Central memory CD8-positive, alpha-beta T cell (primary cell): ENCODE data around the gene DAPK1.

ENCODE experiments used
- ATAC-seq: fragments of 150-1000 bp; cut with Tn5 transposase; replicated peaks from 2 replicates; pipeline ENCODE4 v1.10.0; 2022; ENCODE audit warnings: mild to moderate bottlenecking, moderate FRiP score, moderate number of reproducible peaks; ENCODE audit not compliant: poor library complexity, severe bottlenecking; ENCODE audit errors: extremely low read depth
- DNase-seq, 2 donors: peaks; one replicate each; pipeline ENCODE4 v3.0.0; 2021; ENCODE audit warnings: low spot score in 2 of 2
- H3K27ac Mint-ChIP-seq: one replicate; pipeline ENCODE4 v1.8.0; 2022; ENCODE audit warnings: low read depth, mild to moderate bottlenecking, moderate library complexity, mixed read lengths
- H3K27me3 Mint-ChIP-seq: one replicate; pipeline ENCODE4 v1.8.0; 2022; ENCODE audit warnings: mixed read lengths
- H3K36me3 Mint-ChIP-seq: one replicate; pipeline ENCODE4 v1.8.0; 2022; ENCODE audit warnings: mild to moderate bottlenecking, moderate library complexity, mixed read lengths; ENCODE audit not compliant: insufficient read depth
- H3K4me1 Mint-ChIP-seq: one replicate; pipeline ENCODE4 v1.8.0; 2022; ENCODE audit warnings: mixed read lengths
- H3K4me3 Mint-ChIP-seq: one replicate; pipeline ENCODE4 v1.8.0; 2022; ENCODE audit warnings: mild to moderate bottlenecking, moderate library complexity, mixed read lengths
- H3K9me3 Mint-ChIP-seq: one replicate; pipeline ENCODE4 v1.8.0; 2022; ENCODE audit warnings: mixed read lengths

DAPK1 gene

DNA sequence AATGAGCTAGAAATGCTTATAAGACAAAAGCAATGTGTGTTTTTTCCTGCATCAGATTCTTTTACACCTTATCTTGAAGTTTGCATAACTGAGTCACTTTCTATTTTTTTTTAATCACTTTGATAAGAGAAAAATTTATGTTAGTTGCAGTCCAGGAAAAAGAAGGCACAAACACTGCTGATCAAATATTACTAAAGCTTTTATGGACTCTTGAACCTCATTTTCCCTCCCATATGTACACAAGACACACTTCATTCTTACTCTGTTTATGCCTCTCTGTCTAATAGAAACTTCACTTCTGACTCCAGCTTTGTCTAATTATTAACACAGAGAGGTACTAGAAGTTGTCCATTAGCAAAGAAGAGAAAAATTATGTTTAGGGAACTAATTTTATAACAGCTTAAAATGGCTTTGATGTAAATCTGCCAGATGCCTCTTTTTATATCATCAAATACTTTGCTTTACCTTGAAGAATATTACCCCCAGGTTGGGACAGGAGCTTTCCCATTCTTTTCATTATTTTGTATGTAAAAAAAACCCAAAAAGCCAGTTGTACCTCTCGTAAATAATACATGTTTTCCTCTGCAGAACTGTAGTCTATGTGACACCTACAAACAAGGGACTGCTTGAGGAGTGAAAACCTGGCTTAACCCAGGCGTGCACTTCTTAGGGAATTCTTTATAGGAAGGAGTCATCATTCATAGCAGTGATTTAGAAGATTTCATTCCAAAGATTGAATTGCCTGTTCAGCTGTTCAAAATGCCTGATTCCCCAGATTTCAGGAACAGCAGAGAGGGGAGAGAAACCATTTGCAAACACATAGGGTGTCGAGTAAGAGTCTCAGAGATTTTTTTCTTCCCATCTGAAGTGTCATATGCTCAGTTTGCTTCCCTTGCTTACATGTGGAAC is 72.6 kb downstream of the DAPK1 start:
- no peaks in the 10 kb centered on the region for H3K4me1 Mint-ChIP-seq
- ATAC-seq (no peak), DNase-seq (no peak)
- H3K27ac Mint-ChIP-seq: no peak overlapping the region
- H3K9me3 Mint-ChIP-seq: no peaks in the 10 kb centered on the region
- peaks cover 21% of the 10 kb centered on the region for H3K27me3 Mint-ChIP-seq
- H3K36me3 Mint-ChIP-seq: peaks cover 2% of the 10 kb centered on the region
- no peak overlapping the region for H3K4me3 Mint-ChIP-seq

DNA sequence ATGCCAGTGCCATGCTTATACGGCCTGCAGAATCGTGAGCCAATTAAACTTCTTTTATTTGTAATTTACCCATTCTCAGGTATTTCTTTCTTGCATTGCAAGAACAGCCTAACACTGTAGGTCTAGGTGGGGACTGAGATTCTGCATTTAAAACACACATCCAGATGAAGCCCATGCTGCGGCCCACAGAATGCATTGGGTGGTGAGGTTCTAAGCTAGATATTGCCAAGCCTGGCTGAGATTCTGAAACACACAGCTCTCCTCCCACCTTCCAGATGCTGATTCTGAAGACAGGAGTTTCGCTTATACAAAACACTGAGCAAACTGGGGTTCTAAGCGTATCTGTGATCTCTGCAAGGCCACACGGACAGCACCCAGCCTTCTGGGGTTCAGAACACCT is 75.1 kb downstream of the DAPK1 start:
- no peak for ATAC-seq
- no peak for DNase-seq
- H3K27me3 Mint-ChIP-seq: peaks cover 9% of the 10 kb centered on the region
- no peak overlapping the region for H3K27ac Mint-ChIP-seq
- peaks cover 2% of the 10 kb centered on the region for H3K36me3 Mint-ChIP-seq
- H3K4me3 Mint-ChIP-seq: no peak overlapping the region
- H3K9me3 Mint-ChIP-seq: no peaks in the 10 kb centered on the region
- no peaks in the 10 kb centered on the region for H3K4me1 Mint-ChIP-seq

DNA sequence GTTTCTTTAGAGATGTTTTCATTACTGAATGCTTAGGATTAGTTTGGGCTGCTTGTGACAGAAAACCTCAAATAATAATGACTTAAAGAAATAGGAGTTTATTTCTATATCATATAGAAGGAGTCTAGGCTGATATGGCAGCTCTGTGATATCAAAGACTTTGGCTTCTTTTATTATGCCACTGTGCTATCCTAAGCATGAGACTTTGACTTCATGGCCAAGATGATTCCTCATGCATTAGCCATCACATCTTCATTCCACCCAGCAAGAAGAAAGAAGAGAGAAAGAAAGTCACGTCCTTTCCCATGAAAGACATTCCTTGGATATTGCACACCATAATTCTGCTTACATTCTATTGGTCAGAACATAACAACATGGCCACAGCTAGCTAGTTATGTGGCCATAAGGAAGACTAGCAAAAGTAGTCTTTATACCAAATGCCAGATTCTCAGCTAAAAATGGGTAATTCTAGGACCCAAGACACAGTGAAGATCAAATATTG is 76.2 kb downstream of the DAPK1 start:
- no peak overlapping the region for H3K27ac Mint-ChIP-seq
- H3K4me1 Mint-ChIP-seq: no peaks in the 10 kb centered on the region
- H3K27me3 Mint-ChIP-seq: peaks cover under 1% of the 10 kb centered on the region
- DNase-seq: no peak
- no peak overlapping the region for H3K4me3 Mint-ChIP-seq
- peaks cover 2% of the 10 kb centered on the region for H3K36me3 Mint-ChIP-seq
- ATAC-seq: no peak
- no peaks in the 10 kb centered on the region for H3K9me3 Mint-ChIP-seq

DNA sequence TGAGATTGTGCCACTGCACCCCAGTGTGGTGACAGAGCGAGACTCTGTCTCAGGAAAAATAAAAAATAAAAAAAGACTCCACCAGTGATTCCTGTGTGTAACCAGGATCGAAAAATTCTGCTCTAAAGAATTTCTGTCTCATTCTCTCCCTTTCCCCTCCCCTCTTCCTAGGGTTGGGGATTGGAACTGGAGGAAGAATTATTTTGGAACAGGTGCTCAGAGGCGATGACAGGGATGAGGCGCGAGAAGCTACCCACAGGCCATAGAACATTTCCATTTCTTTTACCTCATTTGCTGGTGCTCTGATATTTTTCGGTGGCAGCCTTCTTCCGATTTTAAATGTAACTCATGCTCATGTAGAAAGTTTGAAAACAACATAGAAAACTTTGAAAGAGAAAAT is 80.1 kb downstream of the DAPK1 start:
- H3K27me3 Mint-ChIP-seq: no peaks in the 10 kb centered on the region
- H3K9me3 Mint-ChIP-seq: no peaks in the 10 kb centered on the region
- H3K4me1 Mint-ChIP-seq: no peaks in the 10 kb centered on the region
- no peak for DNase-seq
- H3K36me3 Mint-ChIP-seq: peaks cover 2% of the 10 kb centered on the region
- H3K27ac Mint-ChIP-seq: no peak overlapping the region
- no peak for ATAC-seq
- H3K4me3 Mint-ChIP-seq: no peak overlapping the region

DNA sequence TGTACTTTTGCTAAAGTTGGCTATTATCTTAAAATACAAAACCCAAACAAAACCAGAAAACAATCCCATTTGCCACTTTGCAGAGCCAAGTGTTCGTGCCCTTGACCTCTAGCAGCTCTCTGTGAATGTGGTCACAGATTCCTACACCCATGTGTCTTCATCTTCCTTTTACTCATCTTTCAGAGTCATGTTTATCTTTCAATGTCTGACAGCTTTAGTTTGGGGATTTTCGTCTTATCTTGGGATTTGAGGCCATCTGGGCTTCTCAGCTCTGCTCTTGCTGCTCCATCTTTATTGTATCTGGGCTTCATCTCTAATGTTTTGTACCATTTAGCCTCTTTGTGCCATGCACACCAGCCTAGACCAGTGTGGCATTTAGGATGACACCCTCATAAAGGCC is 81.0 kb downstream of the DAPK1 start:
- Mint-ChIP-seq H3K27ac (no peak overlapping the region), H3K36me3 (peaks cover 2% of the 10 kb centered on the region), H3K9me3 (no peaks in the 10 kb centered on the region), H3K27me3 (no peaks in the 10 kb centered on the region), H3K4me1 (no peaks in the 10 kb centered on the region), H3K4me3 (no peak overlapping the region)
- DNase-seq: no peak
- ATAC-seq: no peak

DNA sequence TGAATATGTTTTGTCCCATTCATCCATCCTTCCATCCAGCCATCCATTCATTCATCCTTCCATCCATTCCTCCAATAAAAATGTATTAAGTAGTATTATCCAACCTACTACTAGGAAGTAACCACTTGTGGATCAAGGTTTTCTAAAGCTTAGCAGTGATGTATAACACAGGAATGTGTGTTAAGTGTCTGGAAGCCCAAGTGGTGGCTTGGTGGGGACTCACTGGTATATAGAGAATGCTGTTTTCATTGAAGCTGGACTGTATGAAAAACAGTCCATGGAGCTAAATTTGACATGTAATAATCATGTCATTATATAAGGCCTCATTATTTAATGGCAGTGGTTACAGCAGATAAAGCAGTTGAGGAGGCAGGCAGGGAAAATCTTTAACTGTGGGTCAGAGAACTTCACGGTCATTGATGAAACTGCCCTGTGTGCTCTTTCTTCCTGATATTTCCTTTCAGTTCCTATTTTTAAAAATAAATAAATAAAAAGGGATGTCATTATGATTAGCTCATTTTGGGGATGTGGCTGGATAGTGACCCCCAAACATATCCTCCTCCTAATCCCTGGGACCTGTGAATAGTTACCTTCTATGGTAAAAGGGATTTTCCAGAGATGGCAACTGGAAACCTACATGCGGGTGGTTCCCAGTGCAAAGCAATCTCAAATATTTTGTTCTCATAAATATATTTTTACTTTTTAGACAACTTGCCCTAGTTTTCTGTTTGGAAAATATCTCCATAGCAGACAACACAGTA is 82.3 kb downstream of the DAPK1 start:
- Mint-ChIP-seq H3K27ac (no peak overlapping the region), H3K4me3 (no peak overlapping the region), H3K9me3 (no peaks in the 10 kb centered on the region), H3K4me1 (no peaks in the 10 kb centered on the region), H3K36me3 (no peaks in the 10 kb centered on the region), H3K27me3 (no peaks in the 10 kb centered on the region)
- DNase-seq: no peak
- no peak for ATAC-seq

DNA sequence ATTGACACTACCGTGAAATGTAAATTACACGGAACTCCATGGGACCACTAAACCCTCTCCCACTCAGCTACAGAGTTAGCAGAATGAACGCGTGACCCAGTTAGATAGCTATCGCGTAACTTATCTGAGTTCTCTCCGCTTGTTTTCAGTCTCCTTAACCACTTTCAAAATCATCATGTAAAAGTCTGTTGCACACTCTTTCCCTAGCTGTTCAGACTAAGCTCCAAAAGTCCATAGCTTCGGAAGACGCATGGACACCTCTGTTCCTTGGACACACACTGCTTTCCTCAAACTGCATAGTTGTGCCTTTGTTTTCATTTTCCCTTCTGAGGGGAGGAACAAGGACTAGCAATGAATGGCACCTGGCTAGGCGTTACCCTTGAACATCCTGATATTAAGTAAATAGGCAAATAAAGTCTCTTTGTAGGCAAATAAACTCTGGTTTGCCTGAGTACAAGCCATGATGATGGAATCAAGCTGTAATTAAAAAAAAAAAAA is 83.3 kb downstream of the DAPK1 start:
- no peak overlapping the region for H3K4me3 Mint-ChIP-seq
- no peak overlapping the region for H3K27ac Mint-ChIP-seq
- no peak for ATAC-seq
- no peaks in the 10 kb centered on the region for H3K36me3 Mint-ChIP-seq
- no peaks in the 10 kb centered on the region for H3K27me3 Mint-ChIP-seq
- no peaks in the 10 kb centered on the region for H3K4me1 Mint-ChIP-seq
- H3K9me3 Mint-ChIP-seq: no peaks in the 10 kb centered on the region
- no peak for DNase-seq

DNA sequence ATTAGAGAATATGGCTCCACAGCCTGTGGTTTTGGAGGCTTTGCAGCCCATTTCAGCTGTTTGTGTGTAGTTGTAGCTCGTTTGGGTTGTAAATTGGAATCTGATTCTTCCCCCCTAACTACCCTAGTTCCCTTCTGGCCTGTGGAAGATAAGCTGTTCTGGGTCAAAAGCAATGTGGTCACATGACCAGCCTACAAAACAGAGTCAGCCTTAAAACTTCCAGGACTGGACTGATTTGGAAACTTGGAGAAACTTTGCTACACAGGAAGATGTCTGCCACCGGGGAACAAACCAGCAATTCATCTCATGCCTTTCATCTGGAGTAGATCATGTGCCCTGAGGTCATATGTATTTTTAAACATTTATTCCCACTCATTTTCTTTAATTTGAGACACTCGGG is 83.8 kb downstream of the DAPK1 start:
- H3K36me3 Mint-ChIP-seq: no peaks in the 10 kb centered on the region
- ATAC-seq (no peak), DNase-seq (no peak)
- H3K27me3 Mint-ChIP-seq: no peaks in the 10 kb centered on the region
- H3K27ac Mint-ChIP-seq: no peak overlapping the region
- no peak overlapping the region for H3K4me3 Mint-ChIP-seq
- H3K4me1 Mint-ChIP-seq: no peaks in the 10 kb centered on the region
- H3K9me3 Mint-ChIP-seq: no peaks in the 10 kb centered on the region

DNA sequence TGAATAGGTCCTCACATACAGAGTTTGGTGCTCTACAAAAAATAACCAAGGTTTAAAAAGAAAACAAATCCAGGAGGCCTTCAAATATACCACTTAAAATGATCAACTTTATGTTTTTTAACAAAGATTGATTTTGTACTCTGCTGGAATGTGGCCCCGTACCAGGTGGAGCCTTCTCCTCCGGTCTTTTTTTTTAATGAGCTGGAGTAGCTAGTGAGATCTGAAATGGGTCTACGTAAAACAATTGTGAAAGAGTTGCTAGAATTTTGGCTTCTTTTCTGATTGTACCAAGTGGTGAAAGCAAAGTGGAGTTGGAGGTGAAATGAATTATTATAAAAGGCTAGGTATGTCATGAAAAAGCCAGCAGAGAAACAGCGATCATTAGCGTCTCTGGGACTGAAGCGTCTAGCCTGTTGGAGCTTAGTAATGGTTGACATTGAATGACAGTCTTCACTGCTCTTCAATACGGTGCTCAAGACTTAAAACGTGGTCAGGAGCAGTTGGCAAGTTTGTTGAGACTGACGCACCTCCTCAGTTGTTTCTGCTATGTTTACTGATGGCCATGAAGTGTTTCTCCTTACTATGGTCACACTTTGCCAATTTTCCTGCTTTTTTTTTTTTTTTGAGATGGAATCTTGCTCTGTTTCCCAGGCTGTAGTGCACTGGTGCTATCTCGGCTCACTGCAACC is 84.4 kb downstream of the DAPK1 start:
- no peaks in the 10 kb centered on the region for H3K9me3 Mint-ChIP-seq
- no peaks in the 10 kb centered on the region for H3K36me3 Mint-ChIP-seq
- H3K27ac Mint-ChIP-seq: no peak overlapping the region
- no peak for DNase-seq
- H3K4me1 Mint-ChIP-seq: no peaks in the 10 kb centered on the region
- no peak overlapping the region for H3K4me3 Mint-ChIP-seq
- no peak for ATAC-seq
- H3K27me3 Mint-ChIP-seq: no peaks in the 10 kb centered on the region

DNA sequence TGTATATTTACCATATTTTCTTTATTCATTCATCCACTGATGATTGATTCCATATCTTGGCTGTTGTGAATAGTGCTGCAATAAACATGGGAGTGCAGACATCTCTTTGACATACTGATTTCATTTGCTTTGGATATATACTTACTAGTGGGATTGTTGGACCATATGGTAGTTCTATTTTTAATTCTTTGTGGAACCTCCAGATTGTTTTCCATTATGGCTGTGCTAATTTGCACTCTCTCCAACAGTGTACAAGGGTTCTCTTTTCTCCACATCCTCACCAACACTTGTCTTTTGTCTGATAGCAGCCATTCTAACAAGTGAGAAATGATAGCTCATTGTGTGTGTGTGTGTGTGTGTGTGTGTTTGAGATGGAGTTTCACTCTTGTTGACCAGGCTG is 86.7 kb downstream of the DAPK1 start:
- no peak overlapping the region for H3K4me3 Mint-ChIP-seq
- ATAC-seq (no peak), DNase-seq (no peak)
- no peak overlapping the region for H3K27ac Mint-ChIP-seq
- H3K27me3 Mint-ChIP-seq: no peaks in the 10 kb centered on the region
- no peaks in the 10 kb centered on the region for H3K4me1 Mint-ChIP-seq
- H3K36me3 Mint-ChIP-seq: no peaks in the 10 kb centered on the region
- H3K9me3 Mint-ChIP-seq: no peaks in the 10 kb centered on the region

DNA sequence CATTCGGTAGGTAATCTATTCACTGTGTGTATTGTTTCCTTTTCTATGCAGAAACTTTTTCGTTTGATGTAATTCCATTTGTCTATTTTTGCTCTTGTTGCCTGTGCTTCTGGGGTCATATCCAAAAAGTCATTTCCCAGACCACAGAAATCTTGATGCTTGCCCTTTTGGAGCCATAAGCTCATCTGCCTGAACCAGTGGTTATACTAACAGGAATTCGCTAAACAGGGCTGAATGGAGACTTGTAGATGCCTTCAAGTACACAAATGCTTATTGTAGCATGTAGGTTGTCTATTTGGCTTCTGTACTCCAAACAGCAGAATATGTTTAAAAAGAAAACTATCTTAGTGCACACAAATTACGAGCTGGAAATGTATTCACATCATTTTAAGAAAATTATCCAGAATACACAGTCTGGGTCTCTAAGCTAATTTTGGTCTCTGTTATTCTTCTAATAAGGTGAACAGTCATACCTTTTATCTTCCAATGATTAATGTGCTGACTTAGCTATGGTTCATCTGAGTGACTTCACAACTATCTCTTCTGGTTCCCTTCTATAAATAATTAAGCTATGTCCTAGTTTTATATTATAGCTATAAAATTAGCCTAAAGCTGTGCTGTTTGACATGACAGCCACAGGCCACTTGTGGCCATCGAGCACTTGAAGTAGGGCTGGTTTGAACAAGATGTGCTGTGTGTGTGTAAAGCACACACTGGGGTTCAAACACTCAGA is 87.6 kb downstream of the DAPK1 start:
- H3K9me3 Mint-ChIP-seq: no peaks in the 10 kb centered on the region
- H3K4me1 Mint-ChIP-seq: no peaks in the 10 kb centered on the region

More for the DNA sequence above, 87.6 kb downstream of the DAPK1 start:
- Mint-ChIP-seq H3K4me3 (no peak overlapping the region), H3K27ac (no peak overlapping the region), H3K36me3 (no peaks in the 10 kb centered on the region), H3K27me3 (no peaks in the 10 kb centered on the region)
- DNase-seq (no peak), ATAC-seq (no peak)
